ENCODE data around the gene IPCEF1.

DNA sequence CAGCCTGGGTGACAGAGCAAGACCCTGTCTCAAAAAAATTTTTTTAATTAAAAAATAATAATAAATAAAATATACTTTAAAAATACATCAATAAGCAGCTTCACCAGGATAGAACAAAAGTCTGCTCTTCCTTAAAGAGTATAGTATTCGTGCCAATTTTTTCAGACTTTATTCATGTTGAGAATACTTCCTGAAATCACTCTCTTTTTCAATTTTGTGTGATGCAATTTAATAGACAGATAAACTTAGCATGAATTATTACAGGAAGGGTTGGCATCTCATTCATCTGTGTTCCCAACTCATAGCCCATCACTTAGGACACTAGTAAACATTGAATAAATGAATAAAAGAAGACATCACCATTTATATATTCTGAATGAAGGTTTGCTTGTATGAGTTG, 52.4 kb downstream of the IPCEF1 start:
- TF ChIP-seq EZH2 (IDR thresholded peaks at IDR 0.05; ENCODE audit: borderline replicate concordance, insufficient read depth, low read length, poor library complexity, severe bottlenecking) (no peak), POLR2AphosphoS5 (IDR thresholded peaks at IDR 0.05) (no peak), TAF1 (IDR thresholded peaks at IDR 0.05; ENCODE audit: low read depth) (no peak), MXI1 (conservative IDR thresholded peaks at IDR 0.05; ENCODE audit: poor library complexity, severe bottlenecking) (no peak), SMC3 (conservative IDR thresholded peaks at IDR 0.05; ENCODE audit: poor library complexity) (no peak), EP300 (conservative IDR thresholded peaks at IDR 0.05; ENCODE audit: poor library complexity, severe bottlenecking) (no peak), RAD21 (conservative IDR thresholded peaks at IDR 0.05) (no peak)
- TF ChIP-seq, protein P1, sequence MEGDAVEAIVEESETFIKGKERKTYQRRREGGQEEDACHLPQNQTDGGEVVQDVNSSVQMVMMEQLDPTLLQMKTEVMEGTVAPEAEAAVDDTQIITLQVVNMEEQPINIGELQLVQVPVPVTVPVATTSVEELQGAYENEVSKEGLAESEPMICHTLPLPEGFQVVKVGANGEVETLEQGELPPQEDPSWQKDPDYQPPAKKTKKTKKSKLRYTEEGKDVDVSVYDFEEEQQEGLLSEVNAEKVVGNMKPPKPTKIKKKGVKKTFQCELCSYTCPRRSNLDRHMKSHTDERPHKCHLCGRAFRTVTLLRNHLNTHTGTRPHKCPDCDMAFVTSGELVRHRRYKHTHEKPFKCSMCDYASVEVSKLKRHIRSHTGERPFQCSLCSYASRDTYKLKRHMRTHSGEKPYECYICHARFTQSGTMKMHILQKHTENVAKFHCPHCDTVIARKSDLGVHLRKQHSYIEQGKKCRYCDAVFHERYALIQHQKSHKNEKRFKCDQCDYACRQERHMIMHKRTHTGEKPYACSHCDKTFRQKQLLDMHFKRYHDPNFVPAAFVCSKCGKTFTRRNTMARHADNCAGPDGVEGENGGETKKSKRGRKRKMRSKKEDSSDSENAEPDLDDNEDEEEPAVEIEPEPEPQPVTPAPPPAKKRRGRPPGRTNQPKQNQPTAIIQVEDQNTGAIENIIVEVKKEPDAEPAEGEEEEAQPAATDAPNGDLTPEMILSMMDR (IDR thresholded peaks at IDR 0.05; ENCODE audit: poor library complexity, severe bottlenecking): no peak
- TF ChIP-seq, protein P2, sequence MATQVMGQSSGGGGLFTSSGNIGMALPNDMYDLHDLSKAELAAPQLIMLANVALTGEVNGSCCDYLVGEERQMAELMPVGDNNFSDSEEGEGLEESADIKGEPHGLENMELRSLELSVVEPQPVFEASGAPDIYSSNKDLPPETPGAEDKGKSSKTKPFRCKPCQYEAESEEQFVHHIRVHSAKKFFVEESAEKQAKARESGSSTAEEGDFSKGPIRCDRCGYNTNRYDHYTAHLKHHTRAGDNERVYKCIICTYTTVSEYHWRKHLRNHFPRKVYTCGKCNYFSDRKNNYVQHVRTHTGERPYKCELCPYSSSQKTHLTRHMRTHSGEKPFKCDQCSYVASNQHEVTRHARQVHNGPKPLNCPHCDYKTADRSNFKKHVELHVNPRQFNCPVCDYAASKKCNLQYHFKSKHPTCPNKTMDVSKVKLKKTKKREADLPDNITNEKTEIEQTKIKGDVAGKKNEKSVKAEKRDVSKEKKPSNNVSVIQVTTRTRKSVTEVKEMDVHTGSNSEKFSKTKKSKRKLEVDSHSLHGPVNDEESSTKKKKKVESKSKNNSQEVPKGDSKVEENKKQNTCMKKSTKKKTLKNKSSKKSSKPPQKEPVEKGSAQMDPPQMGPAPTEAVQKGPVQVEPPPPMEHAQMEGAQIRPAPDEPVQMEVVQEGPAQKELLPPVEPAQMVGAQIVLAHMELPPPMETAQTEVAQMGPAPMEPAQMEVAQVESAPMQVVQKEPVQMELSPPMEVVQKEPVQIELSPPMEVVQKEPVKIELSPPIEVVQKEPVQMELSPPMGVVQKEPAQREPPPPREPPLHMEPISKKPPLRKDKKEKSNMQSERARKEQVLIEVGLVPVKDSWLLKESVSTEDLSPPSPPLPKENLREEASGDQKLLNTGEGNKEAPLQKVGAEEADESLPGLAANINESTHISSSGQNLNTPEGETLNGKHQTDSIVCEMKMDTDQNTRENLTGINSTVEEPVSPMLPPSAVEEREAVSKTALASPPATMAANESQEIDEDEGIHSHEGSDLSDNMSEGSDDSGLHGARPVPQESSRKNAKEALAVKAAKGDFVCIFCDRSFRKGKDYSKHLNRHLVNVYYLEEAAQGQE (IDR thresholded peaks at IDR 0.05; ENCODE audit: borderline replicate concordance): no peak
